Endodermal cell (in vitro differentiated cells): ENCODE results near the gene PEX1. TPM values are rescaled to one million over a fixed set of nuclear protein-coding genes. Genes with fewer than 3 reads are reported as not detected.

Source experiments
- DNase-seq: peaks from one replicate; pipeline ENCODE4 v3.0.0-alpha.2; 2017
- H3K27ac ChIP-seq: 2 replicates; pipeline ENCODE4 v1.5.1; 2013; ENCODE audit warnings: mild to moderate bottlenecking, low read depth, low read length, moderate library complexity
- H3K27me3 ChIP-seq: 2 replicates; pipeline ENCODE4 v1.6.1; 2013; ENCODE audit warnings: mild to moderate bottlenecking, low read length, moderate library complexity; ENCODE audit not compliant: insufficient read depth, control insufficient read depth, poor library complexity, severe bottlenecking
- H3K36me3 ChIP-seq: 2 replicates; pipeline ENCODE4 v1.7.0; 2013; ENCODE audit warnings: mild to moderate bottlenecking, low read length, moderate library complexity; ENCODE audit not compliant: control insufficient read depth, insufficient read depth
- H3K4me1 ChIP-seq: one replicate; pipeline ENCODE4 v1.7.0; 2013; ENCODE audit warnings: low read length; ENCODE audit not compliant: control insufficient read depth, insufficient read depth
- H3K4me3 ChIP-seq: 2 replicates; pipeline ENCODE4 v1.5.1; 2013; ENCODE audit warnings: mild to moderate bottlenecking, low read length, moderate library complexity
- H3K9ac ChIP-seq: 2 replicates; pipeline ENCODE4 v1.6.1; 2013; ENCODE audit warnings: mild to moderate bottlenecking, low read length, moderate library complexity; ENCODE audit not compliant: poor library complexity, severe bottlenecking; ENCODE audit errors: extremely low read depth
- H3K9me3 ChIP-seq: 2 replicates; pipeline ENCODE4 v1.6.1; 2013; ENCODE audit warnings: mild to moderate bottlenecking, low read length, moderate library complexity; ENCODE audit not compliant: control insufficient read depth
- H3K27ac Mint-ChIP-seq: 2 replicates; pipeline ENCODE4 v1.8.0; 2020; ENCODE audit warnings: mixed read lengths
- H3K27me3 Mint-ChIP-seq: 2 replicates; pipeline ENCODE4 v1.8.0; 2021; ENCODE audit warnings: mild to moderate bottlenecking, mixed read lengths; ENCODE audit not compliant: insufficient read depth
- H3K36me3 Mint-ChIP-seq: 2 replicates; pipeline ENCODE4 v1.8.0; 2020; ENCODE audit warnings: low read depth, mixed read lengths
- H3K4me1 Mint-ChIP-seq: 2 replicates; pipeline ENCODE4 v1.8.0; 2020; ENCODE audit warnings: mixed read lengths
- H3K4me3 Mint-ChIP-seq: 2 replicates; pipeline ENCODE4 v1.8.0; 2020; ENCODE audit warnings: mild to moderate bottlenecking, moderate library complexity, mixed read lengths
- H3K9me3 Mint-ChIP-seq: 2 replicates; pipeline ENCODE4 v1.8.0; 2020; ENCODE audit warnings: mild to moderate bottlenecking, mixed read lengths
- WGBS, 2 experiments: methylation state at CpG; one replicate each; pipeline versions ENCODE4 v1.1.5 to v1.1.7; 2013; ENCODE audit warnings: missing lambda C conversion rate in 2 of 2, mixed read lengths in 1 of 2; ENCODE audit not compliant: insufficient coverage in 1 of 2, insufficient read length in 1 of 2; 5-methylcytosine and 5-hydroxymethylcytosine counted together
- total RNA-seq, 2 donors: library from RNA; stranded (reverse); fragmentation: NEBNext Ultra II Directional in 1 of 2; extraction: Animal tissue kit (Norgen Biotek cat#: 25700) in 1 of 2; gene quantifications; 2 replicates in 1 of 2; 3 replicates in 1 of 2; pipeline ENCODE4 v1.2.1, GENCODE V29; 2021
- TF ChIP-seq, protein P1 (sequence below): fragments of 200-600 bp; sonication (generic); conservative IDR thresholded peaks from 2 replicates; pipeline ENCODE4 v1.5.0; 2021; ENCODE audit warnings: antibody characterized with exemption, mild to moderate bottlenecking

The PEX1 gene
- total RNA-seq, 2 donors from 2014 or later, result 26.1 to 34.0 TPM

DNA sequence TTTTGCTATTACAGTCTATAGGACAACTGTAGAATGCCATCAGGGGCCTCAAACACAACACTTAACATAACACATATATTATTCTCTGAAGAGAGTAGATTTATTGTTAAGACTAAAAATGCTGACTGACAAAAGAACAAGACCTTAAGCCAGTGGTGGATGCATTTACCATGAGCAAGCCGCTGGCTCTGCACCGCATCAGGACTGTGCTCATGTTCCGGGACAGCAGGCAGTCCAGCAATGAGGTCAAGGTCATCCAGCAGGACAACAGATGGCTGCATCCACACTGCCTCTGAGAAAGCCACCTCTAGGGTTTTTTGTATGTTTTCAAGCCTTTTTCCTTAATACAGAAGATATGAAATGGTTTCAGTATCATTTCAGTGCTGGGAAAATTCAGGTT is 23.8 kb downstream of the PEX1 start:
- Histone ChIP-seq H3K4me1 (no peaks in the 10 kb centered on the region), H3K27ac (no peak overlapping the region), H3K36me3 (peaks cover 64% of the 10 kb centered on the region), H3K9ac (no peak overlapping the region), H3K4me3 (no peak overlapping the region), H3K9me3 (no peaks in the 10 kb centered on the region), H3K27me3 (no peaks in the 10 kb centered on the region)
- Mint-ChIP-seq H3K4me3 (no peak overlapping the region), H3K4me1 (no peaks in the 10 kb centered on the region), H3K9me3 (no peaks in the 10 kb centered on the region), H3K36me3 (peaks cover 39% of the 10 kb centered on the region), H3K27me3 (no peaks in the 10 kb centered on the region), H3K27ac (no peak overlapping the region)
- no peak for DNase-seq
- TF ChIP-seq, protein P1, sequence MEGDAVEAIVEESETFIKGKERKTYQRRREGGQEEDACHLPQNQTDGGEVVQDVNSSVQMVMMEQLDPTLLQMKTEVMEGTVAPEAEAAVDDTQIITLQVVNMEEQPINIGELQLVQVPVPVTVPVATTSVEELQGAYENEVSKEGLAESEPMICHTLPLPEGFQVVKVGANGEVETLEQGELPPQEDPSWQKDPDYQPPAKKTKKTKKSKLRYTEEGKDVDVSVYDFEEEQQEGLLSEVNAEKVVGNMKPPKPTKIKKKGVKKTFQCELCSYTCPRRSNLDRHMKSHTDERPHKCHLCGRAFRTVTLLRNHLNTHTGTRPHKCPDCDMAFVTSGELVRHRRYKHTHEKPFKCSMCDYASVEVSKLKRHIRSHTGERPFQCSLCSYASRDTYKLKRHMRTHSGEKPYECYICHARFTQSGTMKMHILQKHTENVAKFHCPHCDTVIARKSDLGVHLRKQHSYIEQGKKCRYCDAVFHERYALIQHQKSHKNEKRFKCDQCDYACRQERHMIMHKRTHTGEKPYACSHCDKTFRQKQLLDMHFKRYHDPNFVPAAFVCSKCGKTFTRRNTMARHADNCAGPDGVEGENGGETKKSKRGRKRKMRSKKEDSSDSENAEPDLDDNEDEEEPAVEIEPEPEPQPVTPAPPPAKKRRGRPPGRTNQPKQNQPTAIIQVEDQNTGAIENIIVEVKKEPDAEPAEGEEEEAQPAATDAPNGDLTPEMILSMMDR, result no peak
- 92 to 100% methylated on average over 3 of the region's 3 CpGs for WGBS, 2 experiments

DNA sequence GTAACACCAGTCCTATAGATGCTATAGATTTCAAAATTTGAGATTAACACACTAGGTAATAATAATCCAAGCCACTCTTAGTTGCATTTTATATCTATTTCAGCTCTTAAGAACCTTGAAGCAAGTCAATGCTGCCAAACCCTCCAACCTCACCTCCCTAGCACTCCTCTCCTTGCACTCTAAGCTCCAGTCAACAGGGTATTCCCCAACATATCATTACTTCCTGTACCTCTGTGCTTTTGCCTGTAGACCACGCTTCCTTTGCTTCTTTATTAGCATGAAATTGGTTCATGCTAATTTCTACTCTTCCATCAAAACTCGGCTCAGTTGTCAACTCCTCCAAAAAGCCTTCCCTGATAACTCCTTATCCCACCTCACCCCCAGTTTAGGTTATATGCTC is 24.6 kb downstream of the PEX1 start:
- WGBS, 2 experiments, result 78 to 83% methylated on average over 2 of the region's 2 CpGs
- TF ChIP-seq, protein P1, result no peak
- H3K27me3 Mint-ChIP-seq, result no peaks in the 10 kb centered on the region
- peaks cover 65% of the 10 kb centered on the region for H3K36me3 ChIP-seq
- no peak overlapping the region for H3K9ac ChIP-seq
- H3K4me1 Mint-ChIP-seq, result no peaks in the 10 kb centered on the region
- no peak for DNase-seq
- no peaks in the 10 kb centered on the region for H3K4me1 ChIP-seq
- no peak overlapping the region for H3K4me3 Mint-ChIP-seq
- H3K9me3 Mint-ChIP-seq, result no peaks in the 10 kb centered on the region
- H3K9me3 ChIP-seq, result no peaks in the 10 kb centered on the region
- H3K4me3 ChIP-seq, result no peak overlapping the region
- H3K27ac Mint-ChIP-seq, result no peak overlapping the region
- H3K36me3 Mint-ChIP-seq, result peaks cover 40% of the 10 kb centered on the region
- H3K27ac ChIP-seq, result no peak overlapping the region
- H3K27me3 ChIP-seq, result no peaks in the 10 kb centered on the region

DNA sequence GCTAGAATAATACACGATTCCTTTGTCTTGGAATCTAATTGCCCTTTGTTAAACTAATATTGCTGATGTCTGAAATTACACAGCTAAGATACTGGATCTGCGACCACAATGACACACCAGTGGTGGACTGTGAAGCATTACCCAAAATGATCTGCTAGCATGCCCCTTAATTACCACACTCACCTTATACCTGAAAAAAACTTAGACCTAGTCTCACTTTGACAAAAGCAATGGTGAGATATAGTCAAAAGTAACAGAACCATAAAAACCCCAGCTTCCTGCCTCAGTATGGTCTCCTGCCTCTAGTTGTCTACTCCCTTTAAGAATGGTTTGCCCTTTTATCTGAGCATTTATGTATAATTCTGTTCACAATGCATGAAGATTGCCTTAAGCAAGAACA is 29.8 kb downstream of the PEX1 start:
- DNase-seq, result no peak
- Mint-ChIP-seq H3K27ac (no peak overlapping the region), H3K27me3 (no peaks in the 10 kb centered on the region), H3K9me3 (no peaks in the 10 kb centered on the region), H3K4me3 (no peak overlapping the region), H3K4me1 (no peaks in the 10 kb centered on the region), H3K36me3 (peaks cover 41% of the 10 kb centered on the region)
- no peaks in the 10 kb centered on the region for H3K27me3 ChIP-seq
- peaks cover 70% of the 10 kb centered on the region for H3K36me3 ChIP-seq
- TF ChIP-seq, protein P1, result no peak
- no peak overlapping the region for H3K4me3 ChIP-seq
- H3K4me1 ChIP-seq, result no peaks in the 10 kb centered on the region
- no peaks in the 10 kb centered on the region for H3K9me3 ChIP-seq
- H3K9ac ChIP-seq, result no peak overlapping the region
- no peak overlapping the region for H3K27ac ChIP-seq
- WGBS, 2 experiments, result 88 to 96% methylated on average over 2 of the region's 2 CpGs
